H9 (cell line): Measurements from ENCODE around the gene CDHR2. TPM values are rescaled to one million over a fixed set of nuclear protein-coding genes. Genes with fewer than 3 reads are reported as not detected.

Source experiments
- DNase-seq: peaks from one replicate; pipeline ENCODE4 v3.0.0-alpha.2; 2017
- H2AFZ ChIP-seq: one replicate; pipeline ENCODE4 v1.6.1; 2013; ENCODE audit warnings: mild to moderate bottlenecking, low read length, control low read depth, moderate library complexity
- H2AK5ac ChIP-seq: 2 replicates; pipeline ENCODE4 v1.6.1; 2013; ENCODE audit warnings: low read length, control low read depth, mixed read lengths; ENCODE audit not compliant: insufficient read length
- H2BK120ac ChIP-seq: one replicate; pipeline ENCODE4 v1.6.1; 2013; ENCODE audit warnings: low read depth, mild to moderate bottlenecking, low read length, control low read depth, inconsistent platforms; ENCODE audit not compliant: poor library complexity, severe bottlenecking
- H2BK12ac ChIP-seq: 2 replicates; pipeline ENCODE4 v1.6.1; 2013; ENCODE audit warnings: low read length, control low read depth, mixed read lengths, low read depth; ENCODE audit not compliant: insufficient read length
- H2BK15ac ChIP-seq: 2 replicates; pipeline ENCODE4 v1.6.1; 2013; ENCODE audit warnings: low read depth, low read length, control low read depth
- H2BK20ac ChIP-seq: one replicate; pipeline ENCODE4 v1.6.1; 2013; ENCODE audit warnings: low read depth, mild to moderate bottlenecking, low read length, control low read depth, inconsistent platforms; ENCODE audit not compliant: poor library complexity, severe bottlenecking
- H2BK5ac ChIP-seq: 2 replicates; pipeline ENCODE4 v1.6.1; 2013; ENCODE audit warnings: low read length, control low read depth, mixed read lengths; ENCODE audit not compliant: insufficient read length
- H3K14ac ChIP-seq: 2 replicates; pipeline ENCODE4 v1.6.1; 2013; ENCODE audit warnings: low read length, control low read depth; ENCODE audit not compliant: insufficient read depth
- H3K18ac ChIP-seq: 2 replicates; pipeline ENCODE4 v1.6.1; 2013; ENCODE audit warnings: low read depth, mild to moderate bottlenecking, mixed read lengths, low read length, control low read depth; ENCODE audit not compliant: insufficient read length
- H3K23ac ChIP-seq: 2 replicates; pipeline ENCODE4 v1.6.1; 2013; ENCODE audit warnings: low read length, control low read depth, mixed read lengths, low read depth; ENCODE audit not compliant: insufficient read length
- H3K23me2 ChIP-seq: 2 replicates; pipeline ENCODE4 v1.6.1; 2013; ENCODE audit warnings: low read depth, mild to moderate bottlenecking, mixed read lengths, low read length, control low read depth; ENCODE audit not compliant: insufficient read length, poor library complexity, severe bottlenecking
- H3K27ac ChIP-seq: 2 replicates; pipeline ENCODE4 v1.5.1; 2013; ENCODE audit warnings: low read length, control low read depth, mixed read lengths, low read depth; ENCODE audit not compliant: insufficient read length
- H3K27me3 ChIP-seq: 2 replicates; pipeline ENCODE4 v1.6.1; 2013; ENCODE audit warnings: low read length, control low read depth, inconsistent platforms; ENCODE audit not compliant: insufficient read depth
- H3K4ac ChIP-seq: 2 replicates; pipeline ENCODE4 v1.6.1; 2013; ENCODE audit warnings: low read depth, mild to moderate bottlenecking, control low read depth, inconsistent platforms, low read length, moderate library complexity
- H3K4me1 ChIP-seq: 2 replicates; pipeline ENCODE4 v1.6.1; 2013; ENCODE audit warnings: low read length, control low read depth, inconsistent platforms; ENCODE audit not compliant: insufficient read depth
- H3K4me2 ChIP-seq: 2 replicates; pipeline ENCODE4 v1.6.1; 2013; ENCODE audit warnings: low read length, control low read depth, mixed read lengths; ENCODE audit not compliant: insufficient read length, insufficient read depth
- H3K56ac ChIP-seq: 2 replicates; pipeline ENCODE4 v1.6.1; 2013; ENCODE audit warnings: low read depth, mild to moderate bottlenecking, mixed read lengths, low read length, control low read depth; ENCODE audit not compliant: insufficient read length
- H3K79me1 ChIP-seq: 2 replicates; pipeline ENCODE4 v1.6.1; 2013; ENCODE audit warnings: low read depth, mild to moderate bottlenecking, moderate library complexity, low read length, control low read depth, inconsistent platforms; ENCODE audit not compliant: insufficient read depth, poor library complexity, severe bottlenecking
- H3K79me2 ChIP-seq: 2 replicates; pipeline ENCODE4 v1.6.1; 2013; ENCODE audit warnings: low read length, control low read depth, inconsistent platforms; ENCODE audit not compliant: insufficient read depth
- H3K9ac ChIP-seq: 2 replicates; pipeline ENCODE4 v1.6.1; 2013; ENCODE audit warnings: low read length, control low read depth, mixed read lengths; ENCODE audit not compliant: insufficient read length; ENCODE audit errors: extremely low read depth
- H3K9me3 ChIP-seq: one replicate; pipeline ENCODE4 v1.6.1; 2013; ENCODE audit warnings: low read depth, low read length, inconsistent platforms; ENCODE audit not compliant: control insufficient read depth
- H3T11ph ChIP-seq: one replicate; pipeline ENCODE4 v1.6.1; 2013; ENCODE audit warnings: mild to moderate bottlenecking, low read length, control low read depth, inconsistent platforms
- H4K20me1 ChIP-seq: one replicate; pipeline ENCODE4 v1.6.1; 2013; ENCODE audit not compliant: control insufficient read depth, insufficient read length, insufficient read depth
- H4K5ac ChIP-seq: 2 replicates; pipeline ENCODE4 v1.6.1; 2013; ENCODE audit warnings: low read depth, mild to moderate bottlenecking, mixed read lengths, low read length, control low read depth; ENCODE audit not compliant: insufficient read length
- H4K8ac ChIP-seq: replicated peaks from 2 replicates; pipeline ENCODE4 v1.6.1; 2013; ENCODE audit warnings: low read length, control low read depth, mixed read lengths, low read depth; ENCODE audit not compliant: insufficient read length
- H4K91ac ChIP-seq: 2 replicates; pipeline ENCODE4 v1.6.1; 2013; ENCODE audit warnings: low read depth, mild to moderate bottlenecking, moderate library complexity, mixed read lengths, low read length, control low read depth; ENCODE audit not compliant: insufficient read length
- H3K27ac Mint-ChIP-seq, 3 experiments: 2 replicates in 2 of 3; 3 replicates in 1 of 3; pipeline ENCODE4 v1.8.0; 2020 to 2021; ENCODE audit warnings: mixed read lengths in 3 of 3, mild to moderate bottlenecking in 1 of 3, moderate library complexity in 1 of 3
- H3K27me3 Mint-ChIP-seq: 2 replicates; pipeline ENCODE4 v1.8.0; 2021; ENCODE audit warnings: low read depth, mild to moderate bottlenecking, moderate library complexity, mixed read lengths
- H3K36me3 Mint-ChIP-seq, 3 experiments: 2 replicates in 2 of 3; 3 replicates in 1 of 3; pipeline ENCODE4 v1.8.0; 2020 to 2021; ENCODE audit warnings: low read depth in 3 of 3, mixed read lengths in 3 of 3; ENCODE audit not compliant: insufficient read depth in 1 of 3
- H3K4me1 Mint-ChIP-seq, 2 experiments: 2 replicates each; pipeline ENCODE4 v1.8.0; 2020; ENCODE audit warnings: mixed read lengths in 2 of 2
- H3K4me3 Mint-ChIP-seq, 2 experiments: 2 replicates in 1 of 2; 3 replicates in 1 of 2; pipeline ENCODE4 v1.8.0; 2020 to 2021; ENCODE audit warnings: mild to moderate bottlenecking in 2 of 2, mixed read lengths in 2 of 2, moderate library complexity in 1 of 2
- H3K9me3 Mint-ChIP-seq, 2 experiments: 2 replicates in 1 of 2; 3 replicates in 1 of 2; pipeline ENCODE4 v1.8.0; 2020; ENCODE audit warnings: mild to moderate bottlenecking in 2 of 2, mixed read lengths in 2 of 2, moderate library complexity in 1 of 2
- WGBS: extraction: QIAGEN DNeasy Blood & Tissue Kit; methylation state at CpG from one replicate; pipeline ENCODE4 v1.1.7; 2013; ENCODE audit warnings: missing lambda C conversion rate, low lambda C conversion rate, mixed read lengths; ENCODE audit not compliant: insufficient read length; ENCODE audit errors: extremely low coverage; 5-methylcytosine and 5-hydroxymethylcytosine counted together
- total RNA-seq: library from RNA; stranded (reverse); gene quantifications from 2 replicates; pipeline ENCODE4 v1.2.1, GENCODE V29; 2021
- TF ChIP-seq, protein P1 (sequence below): fragments of 200-600 bp; sonication (generic); conservative IDR thresholded peaks from 3 replicates; pipeline ENCODE4 v1.8.0; 2021; ENCODE audit warnings: antibody characterized with exemption, mild to moderate bottlenecking

Gene CDHR2
- total RNA-seq, 1 experiment from 2014 or later: 0.90 TPM

DNA sequence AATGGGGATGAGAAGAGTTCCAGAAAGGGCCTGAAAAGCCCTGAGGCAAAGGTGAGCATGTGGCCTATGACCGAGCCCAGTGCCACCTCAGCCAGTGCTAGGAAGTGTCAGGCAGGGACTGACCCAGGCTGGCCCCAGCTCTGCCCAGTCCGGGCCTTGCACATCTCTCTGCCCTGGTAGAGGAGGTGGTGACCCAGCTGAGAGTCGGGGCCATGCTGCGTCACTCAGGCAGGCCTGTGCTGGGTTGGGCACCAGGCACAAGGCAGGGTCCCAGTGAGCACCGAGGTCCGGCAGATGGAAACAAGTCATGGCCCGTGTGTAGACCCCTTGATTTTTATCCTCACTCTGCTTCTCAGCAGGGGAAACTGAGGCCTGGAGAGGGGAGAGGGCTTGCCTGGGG is 729 bp downstream of the CDHR2 start:
- Histone ChIP-seq H2BK12ac (no peak overlapping the region), H2AFZ (no peak overlapping the region), H2BK20ac (no peak overlapping the region), H4K8ac (no peak overlapping the region), H3K4me2 (no peak overlapping the region), H3K56ac (no peak overlapping the region), H3K9ac (no peak overlapping the region), H3K23me2 (no peaks in the 10 kb centered on the region), H3K4me1 (no peaks in the 10 kb centered on the region), H3K9me3 (no peaks in the 10 kb centered on the region), H2BK5ac (no peak overlapping the region), H3K4ac (no peak overlapping the region), H2AK5ac (no peak overlapping the region), H3K79me2 (no peaks in the 10 kb centered on the region), H2BK15ac (no peak overlapping the region), H4K91ac (peak overlapping the region; percentile 36), H3K27me3 (no peaks in the 10 kb centered on the region), H4K5ac (no peak overlapping the region), H3K27ac (no peak overlapping the region), H3K79me1 (no peaks in the 10 kb centered on the region), H4K20me1 (no peaks in the 10 kb centered on the region), H3K14ac (no peak overlapping the region; the same call in 1 of the 2 replicates), H2BK120ac (no peak overlapping the region), H3K18ac (no peak overlapping the region), H3K23ac (no peak overlapping the region), H3T11ph (no peak overlapping the region)
- Mint-ChIP-seq H3K4me1 (peaks cover 16 to 21% of the 10 kb centered on the region in 2 experiments), H3K4me3 (no peak overlapping the region), H3K27ac (no peak overlapping the region), H3K36me3 (peaks cover 0 to under 1% (median 0%) of the 10 kb centered on the region in 3 experiments; a peak in 2 of 7 replicates), H3K9me3 (no peaks in the 10 kb centered on the region), H3K27me3 (peaks cover 14% of the 10 kb centered on the region)
- no CpG with 5 or more reads among the region's 7 CpGs for WGBS
- TF ChIP-seq, protein P1, sequence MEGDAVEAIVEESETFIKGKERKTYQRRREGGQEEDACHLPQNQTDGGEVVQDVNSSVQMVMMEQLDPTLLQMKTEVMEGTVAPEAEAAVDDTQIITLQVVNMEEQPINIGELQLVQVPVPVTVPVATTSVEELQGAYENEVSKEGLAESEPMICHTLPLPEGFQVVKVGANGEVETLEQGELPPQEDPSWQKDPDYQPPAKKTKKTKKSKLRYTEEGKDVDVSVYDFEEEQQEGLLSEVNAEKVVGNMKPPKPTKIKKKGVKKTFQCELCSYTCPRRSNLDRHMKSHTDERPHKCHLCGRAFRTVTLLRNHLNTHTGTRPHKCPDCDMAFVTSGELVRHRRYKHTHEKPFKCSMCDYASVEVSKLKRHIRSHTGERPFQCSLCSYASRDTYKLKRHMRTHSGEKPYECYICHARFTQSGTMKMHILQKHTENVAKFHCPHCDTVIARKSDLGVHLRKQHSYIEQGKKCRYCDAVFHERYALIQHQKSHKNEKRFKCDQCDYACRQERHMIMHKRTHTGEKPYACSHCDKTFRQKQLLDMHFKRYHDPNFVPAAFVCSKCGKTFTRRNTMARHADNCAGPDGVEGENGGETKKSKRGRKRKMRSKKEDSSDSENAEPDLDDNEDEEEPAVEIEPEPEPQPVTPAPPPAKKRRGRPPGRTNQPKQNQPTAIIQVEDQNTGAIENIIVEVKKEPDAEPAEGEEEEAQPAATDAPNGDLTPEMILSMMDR: no peak
- no peak for DNase-seq
